HCT116 (cell line): ENCODE results near the gene PPP6R3. TPM values are rescaled to one million over a fixed set of nuclear protein-coding genes. Genes with fewer than 3 reads are reported as not detected.
"Not testable (repeated sequence)": the region's sequence is repeated elsewhere in the genome, so short reads cannot be mapped to it uniquely, and the experiment has no call there.

Experiments used
- ATAC-seq: fragments of 200-7000 bp; cut with Tn5 transposase; 2 replicates; pipeline ENCODE4 v1.9.1; 2020; ENCODE audit warnings: mild to moderate bottlenecking, moderate library complexity
- BruUV-seq: library from RNA; stranded (reverse); fragments of 400-500 nt; replicated peaks from 2 replicates; lab custom pipeline; 2021; lab: Mats Ljungman, UMichigan
- CTCF ChIA-PET: fragments of 300-600 bp; sonication (Branson Sonifier 250); formaldehyde crosslinking; loops from one replicate; lab custom pipeline; 2021; ENCODE audit warnings: antibody characterized with exemption; lab: Charles Lee
- POLR2A ChIA-PET: fragments of 300-600, 350-600 bp; sonication (Branson Sonifier 250); formaldehyde crosslinking; loops from one replicate; lab custom pipeline; 2021; ENCODE audit warnings: antibody characterized with exemption; lab: Charles Lee
- RAD21 ChIA-PET, 2 experiments: fragments of 300-600 bp; sonication (Branson Sonifier 250); formaldehyde crosslinking; loops; one replicate each; lab custom pipeline; 2023; ENCODE audit warnings: low total read pairs in 2 of 2; ENCODE audit not compliant: uncharacterized antibody in 2 of 2, unreplicated experiment in 2 of 2, low non-redundant PET in 1 of 2; lab: Charles Lee
- DNase-seq: peaks from one replicate; pipeline ENCODE4 v3.0.0-alpha.2; 2010; ENCODE audit warnings: low read depth, low spot score
- H2AFZ ChIP-seq: fragments of 200-600 bp; shearing (Covaris generic), sonication (generic); 2 replicates; pipeline ENCODE4 v1.6.1; 2017; ENCODE audit warnings: low read depth, mixed run types, mixed read lengths, antibody characterized with exemption, low read length; ENCODE audit not compliant: poor library complexity, severe bottlenecking
- H3K27ac ChIP-seq: 2 replicates; pipeline ENCODE4 v1.5.1; 2012; ENCODE audit warnings: low read depth, low read length
- H3K27me3 ChIP-seq: fragments of 200-600 bp; sonication (generic); 2 replicates; pipeline ENCODE4 v1.6.1; 2016; ENCODE audit warnings: mixed run types, low read length, mixed read lengths; ENCODE audit not compliant: insufficient read depth
- H3K36me3 ChIP-seq, 2 experiments: fragments of 200-500 bp in 1 of 2; fragments of 200-600 bp in 1 of 2; sonication (Bioruptor generic) in 1 of 2; sonication (generic) in 1 of 2; 2 replicates each; pipeline versions ENCODE4 v1.5.1 to v1.6.1; 2014 to 2016; ENCODE audit warnings: low read length in 2 of 2, inconsistent platforms in 1 of 2, mixed read lengths in 1 of 2, mixed run types in 1 of 2; ENCODE audit not compliant: insufficient read depth in 2 of 2, control insufficient read depth in 1 of 2
- H3K4me1 ChIP-seq, 2 experiments: fragments of 200-600 bp in 1 of 2; sonication (generic) in 1 of 2; 2 replicates each; pipeline versions ENCODE4 v1.5.1 to v1.6.1; 2012 to 2017; ENCODE audit warnings: low read length in 2 of 2, inconsistent platforms in 1 of 2, mild to moderate bottlenecking in 1 of 2, mixed read lengths in 1 of 2, mixed run types in 1 of 2, moderate library complexity in 1 of 2; ENCODE audit not compliant: insufficient read depth in 2 of 2, control insufficient read depth in 1 of 2
- H3K4me2 ChIP-seq: fragments of 200-600 bp; sonication (generic); 2 replicates; pipeline ENCODE4 v1.6.1; 2017; ENCODE audit warnings: mixed run types, low read length, mixed read lengths
- H3K4me3 ChIP-seq, 2 experiments: fragments of 200-600 bp in 1 of 2; sonication (generic) in 1 of 2; replicated peaks in 1 of 2; 2 replicates each; pipeline ENCODE4 v1.5.1; 2011 to 2016; ENCODE audit warnings: low read length in 2 of 2, control low read depth in 1 of 2, low read depth in 1 of 2, mild to moderate bottlenecking in 1 of 2, mixed read lengths in 1 of 2, mixed run types in 1 of 2
- H3K79me2 ChIP-seq: fragments of 200-600 bp; sonication (generic); 2 replicates; pipeline ENCODE4 v1.6.1; 2017; ENCODE audit warnings: mild to moderate bottlenecking, mixed run types, low read length, moderate library complexity, mixed read lengths; ENCODE audit not compliant: insufficient read depth
- H3K9ac ChIP-seq: fragments of 200-600 bp; sonication (generic); 2 replicates; pipeline ENCODE4 v1.6.1; 2016; ENCODE audit warnings: low read length, mixed read lengths
- H3K9me2 ChIP-seq: fragments of 200-600 bp; sonication (generic), shearing (Covaris generic); 2 replicates; pipeline ENCODE4 v1.6.1; 2017; ENCODE audit warnings: mixed run types, mild to moderate bottlenecking, moderate library complexity; ENCODE audit not compliant: insufficient read depth
- H3K9me3 ChIP-seq, 2 experiments: fragments of 200-500 bp in 1 of 2; fragments of 200-600 bp in 1 of 2; sonication (Bioruptor generic) in 1 of 2; sonication (generic) in 1 of 2; 2 replicates each; pipeline ENCODE4 v1.6.1; 2014 to 2017; ENCODE audit warnings: low read length in 2 of 2, mixed read lengths in 2 of 2, inconsistent platforms in 1 of 2, low read depth in 1 of 2, mild to moderate bottlenecking in 1 of 2, mixed run types in 1 of 2, moderate library complexity in 1 of 2; ENCODE audit not compliant: control insufficient read depth in 1 of 2, insufficient read depth in 1 of 2
- H4K20me1 ChIP-seq: fragments of 200-600 bp; sonication (generic), shearing (Covaris generic); 2 replicates; pipeline ENCODE4 v1.6.1; 2017; ENCODE audit warnings: mixed run types, mild to moderate bottlenecking, moderate library complexity; ENCODE audit not compliant: insufficient read depth
- intact Hi-C: fragments of 100-400 bp; cut with micrococcal nuclease; formaldehyde crosslinking; loops from 2 replicates; pipeline ENCODE4 v1.10.0; 2022
- total RNA-seq: library from RNA; stranded (reverse); gene quantifications from one replicate; pipeline ENCODE4 v1.2.1, GENCODE V29; 2021; ENCODE audit not compliant: unreplicated experiment

The PPP6R3 gene
- total RNA-seq, 1 experiment from 2014 or later: 113 TPM

DNA sequence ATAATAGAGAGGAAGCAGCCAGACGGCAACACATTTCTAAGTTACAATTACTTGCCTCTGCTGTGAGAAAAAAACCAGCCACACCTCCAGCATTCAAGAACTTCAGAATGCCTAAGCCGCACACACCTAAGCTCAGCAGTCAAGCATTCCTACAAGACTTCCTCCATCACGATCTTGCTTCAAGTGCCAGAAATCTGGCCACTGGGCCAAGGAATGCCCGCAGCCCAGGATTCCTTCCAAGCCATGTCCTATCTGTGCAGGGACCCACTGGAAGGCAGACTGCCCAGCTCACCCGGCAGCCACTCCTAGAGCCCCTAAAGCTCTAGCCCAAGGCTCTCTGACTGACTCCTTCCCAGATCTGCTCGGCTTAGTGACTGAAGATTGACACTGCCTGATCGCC is 165.7 kb downstream of the PPP6R3 start:
- ATAC-seq, H4K20me1 ChIP-seq, H3K9me3 ChIP-seq, H3K9me2 ChIP-seq, H3K27me3 ChIP-seq, H3K4me2 ChIP-seq, DNase-seq, H3K27ac ChIP-seq, H3K9ac ChIP-seq, POLR2A ChIA-PET, intact Hi-C loops, CTCF ChIA-PET, H3K4me1 ChIP-seq, H3K79me2 ChIP-seq, RAD21 ChIA-PET, BruUV-seq, H2AFZ ChIP-seq, H3K36me3 ChIP-seq, H3K4me3 ChIP-seq: not testable (repeated sequence)

DNA sequence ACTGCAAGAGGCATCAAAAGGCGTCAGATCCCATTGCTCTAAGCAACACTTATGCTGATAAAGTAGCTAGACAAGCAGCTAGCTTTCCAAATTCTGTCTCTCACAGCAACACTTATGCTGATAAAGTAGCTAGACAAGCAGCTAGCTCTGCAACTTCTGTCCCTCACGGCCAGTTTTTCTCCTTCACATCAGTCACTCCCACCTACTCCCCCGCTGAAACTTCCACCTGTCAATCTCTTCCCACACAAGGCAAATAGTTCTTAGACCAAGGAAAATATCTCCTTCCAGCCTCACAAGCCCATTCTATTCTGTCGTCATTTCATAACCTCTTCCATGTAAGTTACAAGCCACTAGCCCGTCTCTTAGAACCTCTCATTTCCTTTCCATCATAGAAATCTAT is 168.3 kb downstream of the PPP6R3 start:
- H4K20me1 ChIP-seq, ATAC-seq, H3K4me3 ChIP-seq, H3K27ac ChIP-seq, BruUV-seq, POLR2A ChIA-PET, H3K36me3 ChIP-seq, H2AFZ ChIP-seq, H3K9me3 ChIP-seq, DNase-seq, H3K9me2 ChIP-seq, H3K4me2 ChIP-seq, RAD21 ChIA-PET, H3K79me2 ChIP-seq, H3K4me1 ChIP-seq, H3K9ac ChIP-seq, intact Hi-C loops, CTCF ChIA-PET, H3K27me3 ChIP-seq: not testable (repeated sequence)

GRCh38 chr11:68632375-68632774 is 171.8 kb downstream of the PPP6R3 start:
- H3K9me3 ChIP-seq, H3K27me3 ChIP-seq, H3K36me3 ChIP-seq, POLR2A ChIA-PET, BruUV-seq, ATAC-seq, H3K9me2 ChIP-seq, DNase-seq, H3K4me2 ChIP-seq, H4K20me1 ChIP-seq, H3K4me1 ChIP-seq, H3K9ac ChIP-seq, H3K27ac ChIP-seq, H3K79me2 ChIP-seq, H3K4me3 ChIP-seq: not testable (repeated sequence)
- intact Hi-C loops: loop anchor here (2.0 kb wide), 3 partner anchors 212 to 456 kb away; no protein-coding TSS in a partner anchor
- ChIA-PET RAD21 (interaction anchor here (0.6 to 1.0 kb wide), 2 partner anchors 166 to 211 kb away, joined by 3 to 4 read pairs; no protein-coding TSS in a partner anchor), CTCF (interaction anchor here (0.6 to 1.0 kb wide), 7 partner anchors 9 to 375 kb away, joined by 3 to 24 read pairs (median 4); no protein-coding TSS in a partner anchor)
- peak overlapping the region; percentile 57 for H2AFZ ChIP-seq
